Measurements from ENCODE around the gene SYNPO2. TPM values are rescaled to one million over a fixed set of nuclear protein-coding genes. Genes with fewer than 3 reads are reported as not detected.

The SYNPO2 gene
- total RNA-seq, 1 experiment from 2014 or later, result 1.2 TPM

GRCh38 chr4:119100655-119101054 is 212.0 kb downstream of the SYNPO2 start:
- DNase-seq (ENCODE audit: extremely low read depth, low read depth), result no peak

- peak; percentile 86 for DNase-seq (ENCODE audit: extremely low read depth, low read depth)
Measured at GRCh38 chr4:119103263-119103662, 214.6 kb downstream of the SYNPO2 start.

- DNase-seq (ENCODE audit: extremely low read depth, low read depth), result no peak
Measured at GRCh38 chr4:119104644-119105273, 216.1 kb downstream of the SYNPO2 start.

GRCh38 chr4:119105605-119106004 is 217.0 kb downstream of the SYNPO2 start:
- DNase-seq (ENCODE audit: extremely low read depth, low read depth), result no peak

- DNase-seq (ENCODE audit: extremely low read depth, low read depth), result no peak
Measured at GRCh38 chr4:119106036-119107000, 217.7 kb downstream of the SYNPO2 start.

GRCh38 chr4:119110121-119110520 is 221.5 kb downstream of the SYNPO2 start:
- no peak for DNase-seq (ENCODE audit: extremely low read depth, low read depth)

Other genes with a start within 250 kb of the SYNPO2 start
- 8.7 and 8.8 TPM in 2 replicates for gene METTL14, start 203.5 kb upstream of the SYNPO2 start, total RNA-seq (2014; rRNA removed; shearing (Covaris generic))
- gene SEC24D, start 52.7 kb upstream of the SYNPO2 start, total RNA-seq (2014; rRNA removed; shearing (Covaris generic)), result 25.6 and 25.8 TPM in 2 replicates
- not detected in 2 replicates for gene MYOZ2, start 247.0 kb downstream of the SYNPO2 start, total RNA-seq (2014; rRNA removed; shearing (Covaris generic))

Data from NCI-H460 (cell line).